Hindlimb muscle (tissue), 1 donor: ENCODE measurements around the gene RAD18. TPM values are rescaled to one million over a fixed set of nuclear protein-coding genes. Genes with fewer than 3 reads are reported as not detected.

Experiments
- DNase-seq: peaks from one replicate; pipeline ENCODE4 v3.0.0-alpha.2; 2013
- polyA plus RNA-seq: library from polyadenylated mRNA; unstranded; fragments of 120-200 nt; gene quantifications from one replicate; pipeline ENCODE4 v1.2.1, GENCODE V29; 2013; ENCODE audit not compliant: insufficient read length

The RAD18 gene
- polyA plus RNA-seq, 1 donor: 4.4 TPM

DNA sequence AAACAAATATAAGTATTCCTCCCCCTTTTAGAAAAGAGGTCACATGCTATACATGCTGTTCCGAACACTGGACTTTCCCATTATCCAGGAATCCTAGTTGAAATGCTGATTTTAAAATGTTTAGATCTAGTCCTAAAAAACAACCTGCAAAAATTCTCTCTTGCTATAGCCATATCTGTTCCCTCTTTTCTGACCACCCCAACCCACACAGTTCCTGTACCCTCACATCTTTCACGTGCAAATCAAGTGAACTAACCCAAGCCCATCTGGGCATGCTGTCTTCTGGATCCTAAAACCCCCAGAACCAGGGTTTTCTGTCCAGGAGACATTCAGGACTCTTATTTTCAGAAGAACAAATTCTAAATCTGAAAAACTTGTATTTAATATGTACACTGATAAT, 67.4 kb downstream of the RAD18 start:
- DNase-seq: no peak

DNA sequence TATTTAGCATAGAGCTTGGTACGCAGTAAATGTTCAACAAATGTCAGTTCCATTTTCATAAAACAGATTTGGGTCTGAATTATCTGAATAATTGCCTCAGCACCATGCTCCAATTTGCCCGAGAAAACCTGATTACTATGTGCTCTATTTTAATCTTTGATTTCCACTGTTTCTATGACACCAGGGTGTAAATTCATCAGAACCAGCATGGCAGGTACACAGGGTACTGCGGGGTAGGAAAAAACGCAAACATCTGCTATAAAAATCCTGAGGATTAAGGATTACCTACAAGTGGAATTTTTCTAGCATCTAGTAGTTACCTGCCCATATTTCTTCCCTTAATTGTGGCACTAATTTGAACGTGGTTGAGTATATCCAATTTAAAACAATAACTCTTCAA, 70.3 kb downstream of the RAD18 start:
- DNase-seq: no peak

- no peak for DNase-seq
These were observed 71.5 kb downstream of the RAD18 start for GRCh38 chr3:8891774-8892173.

DNA sequence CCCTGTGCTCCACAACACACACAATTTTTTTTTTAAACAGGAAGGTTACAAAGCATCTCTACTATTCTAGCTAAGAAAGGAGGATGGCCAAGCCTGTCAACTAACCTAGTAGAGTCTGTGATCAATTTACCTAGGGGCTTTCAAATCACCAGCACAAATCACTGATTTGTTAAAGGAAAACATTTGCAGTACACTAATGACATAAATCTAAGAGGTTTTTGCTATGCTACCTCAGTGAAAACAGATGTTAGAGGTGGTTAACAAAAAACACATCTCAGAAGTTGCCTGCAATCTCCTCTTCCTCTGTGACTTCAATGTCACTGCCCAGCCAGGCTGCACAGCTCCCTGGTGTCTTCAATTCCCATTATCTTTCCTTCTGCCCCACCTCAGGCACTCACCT, 72.0 kb downstream of the RAD18 start:
- no peak for DNase-seq

GRCh38 chr3:8888301-8888915, 74.9 kb downstream of the RAD18 start:
- DNase-seq: no peak

- no peak for DNase-seq
These were observed 75.6 kb downstream of the RAD18 start for GRCh38 chr3:8887435-8888300.

DNA sequence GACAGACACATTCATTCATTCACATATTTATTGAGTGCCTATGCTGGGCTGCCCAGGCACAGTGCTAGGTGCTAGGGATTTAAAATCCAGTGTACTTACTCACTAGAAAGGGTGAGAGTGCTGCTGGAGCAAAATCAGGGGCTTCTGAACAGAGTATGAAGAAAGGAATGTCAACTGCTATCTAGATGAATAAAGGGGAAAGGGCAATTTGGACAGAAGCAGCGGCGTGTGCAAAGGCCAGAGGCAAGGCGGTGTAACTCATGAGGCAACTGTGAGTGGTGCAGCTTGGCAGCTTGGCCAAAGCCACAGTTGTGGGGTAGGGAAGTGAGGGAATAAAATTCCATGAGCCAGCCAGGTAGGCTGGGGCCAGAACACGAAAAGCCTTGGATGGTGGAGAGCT, 76.7 kb downstream of the RAD18 start:
- DNase-seq: no peak

DNA sequence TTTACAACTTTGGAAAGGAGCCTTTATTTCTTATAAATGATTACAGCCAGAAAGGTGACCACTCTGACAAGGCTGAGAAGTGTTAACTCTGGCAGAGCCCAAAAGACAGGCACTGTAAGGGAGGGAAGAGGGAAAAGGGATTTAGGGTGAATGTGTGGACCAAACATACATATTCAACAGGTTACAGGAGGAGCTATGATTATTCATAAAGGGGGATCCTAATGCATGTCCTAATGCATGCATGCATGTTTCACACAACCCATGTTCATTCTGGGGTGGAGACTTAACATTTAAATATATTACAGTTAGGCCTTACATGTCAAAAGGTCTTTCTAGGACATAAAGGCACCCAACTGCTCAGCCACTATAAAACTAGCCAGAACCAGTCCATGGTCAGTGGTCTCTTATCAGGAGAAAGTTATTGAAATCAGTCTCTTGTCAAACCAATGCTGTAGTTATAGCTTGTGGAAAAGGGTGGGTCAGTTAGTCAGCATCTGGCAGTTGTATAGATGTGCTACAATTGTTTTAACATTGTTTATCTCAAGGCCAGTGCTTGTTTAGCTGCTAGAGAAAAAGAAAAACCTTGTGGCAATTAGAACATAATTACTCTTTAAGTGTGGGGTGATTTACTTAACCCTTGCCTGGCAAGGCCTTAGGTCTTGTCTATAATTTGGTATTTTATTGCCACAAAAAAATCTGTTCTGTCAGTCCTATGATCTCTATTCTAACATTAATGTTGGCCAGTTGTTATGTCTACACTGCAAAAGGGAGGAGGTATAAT, 77.5 kb downstream of the RAD18 start:
- DNase-seq: no peak

- DNase-seq: no peak
These were observed 78.5 kb downstream of the RAD18 start for GRCh38 chr3:8884630-8885290.

DNA sequence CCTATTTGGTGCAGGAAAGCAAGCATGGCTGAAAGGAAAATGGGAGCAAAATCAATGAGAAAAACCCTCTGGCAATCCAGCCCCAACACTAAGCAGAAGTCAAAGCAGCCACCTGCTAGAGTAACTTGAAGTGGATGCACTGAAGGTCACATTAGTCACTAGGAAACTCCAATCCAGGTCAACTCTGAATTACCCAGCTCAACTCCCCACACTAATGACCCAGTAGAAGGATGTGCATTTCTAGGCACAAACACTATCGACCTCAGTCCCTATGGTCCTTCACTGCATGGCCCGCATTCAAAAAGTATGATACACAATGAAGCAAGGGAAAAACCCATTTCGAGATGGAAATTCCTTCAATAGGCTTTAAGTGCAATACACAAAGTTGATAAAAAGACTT, 80.6 kb downstream of the RAD18 start:
- DNase-seq: no peak

- DNase-seq: no peak
These were observed 81.1 kb downstream of the RAD18 start for GRCh38 chr3:8882171-8882593.

DNA sequence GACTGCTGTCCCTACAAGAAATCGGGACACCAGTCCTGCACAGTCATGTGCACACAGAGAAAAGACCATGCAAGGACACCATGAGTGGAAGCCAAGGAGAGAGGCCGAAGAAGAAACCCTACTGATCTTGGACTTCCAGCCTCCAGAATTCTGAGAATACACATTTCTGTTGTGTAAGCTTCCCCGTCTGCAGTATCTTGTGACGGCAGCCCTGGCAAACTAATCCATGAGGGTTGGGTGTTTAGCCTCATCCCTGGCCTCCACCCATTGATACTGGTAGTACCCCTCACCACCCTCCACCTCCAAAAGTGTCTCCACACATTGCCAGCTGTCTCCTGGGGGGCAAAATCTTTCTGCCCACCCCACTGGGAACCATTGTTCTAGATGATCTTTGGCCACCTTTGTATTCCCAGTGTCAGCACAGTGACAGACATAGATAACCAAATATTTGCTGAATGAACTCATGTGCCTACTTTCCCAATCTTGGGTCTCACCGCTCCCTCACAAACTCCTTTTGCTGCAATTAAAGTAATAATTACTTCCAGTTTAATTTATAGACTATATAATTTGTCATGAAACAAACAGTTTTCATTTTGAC, 83.8 kb downstream of the RAD18 start:
- no peak for DNase-seq

DNA sequence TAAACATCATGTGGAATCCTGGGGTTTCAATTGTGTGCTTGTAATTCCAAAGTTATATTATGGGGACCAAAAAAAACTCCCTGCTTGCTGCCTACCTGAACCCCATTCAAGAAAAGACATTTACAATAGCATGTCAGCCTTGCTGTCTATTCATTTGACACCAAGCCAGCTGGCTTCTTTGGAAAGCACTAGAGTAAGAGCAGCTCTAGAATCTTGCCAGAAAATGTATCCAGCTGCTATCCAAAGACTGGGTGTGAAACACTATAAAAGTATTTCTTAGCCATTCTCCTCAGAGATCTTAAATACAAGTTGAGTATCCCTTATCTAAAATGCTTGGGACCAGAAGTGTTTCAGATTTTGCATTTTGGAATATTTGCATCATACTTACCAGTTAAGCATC, 87.4 kb downstream of the RAD18 start:
- peak; percentile 30 for DNase-seq

GRCh38 chr3:8873740-8874139, 89.5 kb downstream of the RAD18 start:
- no peak for DNase-seq

DNA sequence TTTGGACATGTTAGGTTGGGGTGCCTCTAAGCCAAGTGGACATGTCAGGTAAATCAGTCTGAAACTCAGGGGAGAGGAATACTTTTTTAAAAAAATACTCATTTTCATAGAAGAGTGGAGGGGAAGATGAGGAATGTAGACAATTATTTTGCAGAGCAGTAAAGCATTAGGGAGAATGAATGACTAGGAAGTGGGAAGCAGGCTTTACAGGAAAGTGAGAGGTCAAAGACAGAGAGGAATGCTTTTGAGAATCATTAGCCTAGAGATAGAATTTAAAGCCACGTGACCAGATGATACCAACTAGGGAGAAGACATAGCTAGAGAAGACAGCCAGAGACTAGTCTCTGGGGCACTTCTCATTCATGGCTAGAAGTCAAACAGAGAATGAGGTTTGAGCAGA, 91.0 kb downstream of the RAD18 start:
- no peak for DNase-seq

DNA sequence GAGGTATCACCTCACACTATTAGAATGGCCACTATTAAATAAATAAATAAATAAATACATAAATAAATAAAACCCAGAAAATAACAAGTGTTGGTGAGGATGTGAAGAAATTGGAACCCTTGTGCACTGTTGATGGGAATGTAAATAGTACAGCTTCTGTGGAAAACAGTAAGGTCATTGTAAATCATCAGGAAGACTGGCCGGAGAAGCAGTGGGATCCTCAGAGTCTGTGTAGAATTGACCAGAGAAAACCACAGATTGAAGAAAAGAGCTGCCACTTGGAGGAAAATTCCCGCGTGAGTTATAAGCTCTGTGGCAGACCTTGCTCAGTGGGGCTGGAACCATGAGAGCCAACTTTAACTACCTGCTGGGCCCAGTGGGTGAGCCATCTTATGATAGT, 92.0 kb downstream of the RAD18 start:
- no peak for DNase-seq

DNA sequence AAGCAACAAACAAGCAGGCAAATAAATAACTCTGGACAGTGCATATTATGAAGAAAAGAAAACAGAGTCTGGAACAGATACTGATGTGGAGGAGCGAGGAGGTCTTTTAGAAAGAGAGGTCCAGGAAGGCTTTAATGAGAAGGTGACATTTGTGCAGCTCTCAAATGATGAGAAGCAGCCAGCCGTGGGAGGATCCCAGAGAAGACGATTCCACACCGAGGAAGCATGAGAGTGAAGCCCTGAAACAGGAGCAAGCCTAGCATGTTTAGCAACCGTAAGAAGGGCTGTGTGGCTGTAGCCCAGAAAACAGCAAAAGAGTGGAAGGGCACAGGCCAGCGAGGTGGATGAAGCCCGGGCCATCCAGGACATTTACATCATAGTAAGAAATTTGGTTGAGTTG, 93.1 kb downstream of the RAD18 start:
- DNase-seq: no peak

GRCh38 chr3:8869613-8870012, 93.7 kb downstream of the RAD18 start:
- no peak for DNase-seq

DNA sequence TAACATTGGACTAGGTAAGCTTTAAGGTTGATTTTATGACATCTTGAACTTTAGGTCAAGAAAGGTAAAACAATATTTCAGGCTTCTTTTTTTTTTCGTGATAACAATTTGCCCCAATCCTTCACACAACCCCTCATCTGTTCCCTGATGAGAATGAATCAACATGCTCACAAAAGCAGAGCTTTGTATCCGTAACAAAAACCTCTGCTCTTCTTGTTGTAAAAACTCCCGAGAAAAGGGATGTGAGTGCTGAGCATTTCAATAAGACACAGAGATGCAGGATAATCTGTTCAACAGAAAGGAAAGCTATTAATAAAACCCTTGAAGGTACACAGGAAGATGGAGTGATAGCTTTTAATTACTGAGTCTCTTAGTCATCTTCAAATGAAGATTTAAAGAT, 94.3 kb downstream of the RAD18 start:
- DNase-seq: no peak

DNA sequence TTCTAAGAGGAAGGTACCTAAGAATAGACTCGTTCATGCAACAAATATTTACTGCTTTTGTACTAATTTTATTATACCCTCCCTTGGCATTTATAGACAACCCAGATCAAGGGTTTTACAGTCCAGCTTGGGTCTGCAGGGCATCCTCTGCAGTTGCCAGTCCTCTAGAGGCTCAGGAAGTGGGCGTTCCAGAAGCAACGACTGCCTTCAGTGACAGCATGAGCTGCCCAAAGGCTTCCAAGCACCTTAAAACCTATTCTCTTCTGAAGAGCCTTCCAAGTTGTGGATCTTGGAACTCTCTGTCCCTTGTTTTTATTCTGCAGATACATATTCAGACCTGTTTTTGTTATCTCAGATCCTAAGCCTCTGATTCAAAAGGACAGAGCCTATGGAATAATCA, 95.6 kb downstream of the RAD18 start:
- DNase-seq: no peak

GRCh38 chr3:8865697-8866096, 97.6 kb downstream of the RAD18 start:
- DNase-seq: no peak
